HepG2 (cell line): ENCODE results near the gene SLC13A3. TPM values are rescaled to one million over a fixed set of nuclear protein-coding genes. Genes with fewer than 3 reads are reported as not detected.
A peak's percentile ranks its signal among the peaks of the same experiment; 100 is the strongest.

Experiments used
- BRD4 ChIP-seq: sonication (generic); formaldehyde crosslinking; IDR thresholded peaks from 2 replicates; pipeline ENCODE4 v1.4.0; 2020; ENCODE audit warnings: missing genetic modification reagents
- FOXA3 ChIP-seq: IDR thresholded peaks from 2 replicates; pipeline ENCODE4 v1.6.1; 2016; ENCODE audit warnings: missing genetic modification reagents, missing compliant biosample characterization
- LCORL ChIP-seq, 2 experiments: fragments of 450-650 bp in 1 of 2; sonication (generic) in 1 of 2; formaldehyde crosslinking in 1 of 2; IDR thresholded peaks; 2 replicates each; pipeline versions ENCODE4 v1.5.0 to v1.6.1; 2017 to 2020; ENCODE audit warnings: antibody characterized with exemption in 1 of 2, missing genetic modification reagents in 1 of 2
- NKX3-1 ChIP-seq: sonication (generic); formaldehyde crosslinking; IDR thresholded peaks from 2 replicates; pipeline ENCODE4 v1.5.0; 2020; ENCODE audit warnings: missing genetic modification reagents
- SALL2 ChIP-seq: sonication (generic); formaldehyde crosslinking; IDR thresholded peaks from 2 replicates; pipeline ENCODE4 v1.8.1; 2023; ENCODE audit warnings: mild to moderate bottlenecking, missing genetic modification reagents, inconsistent platforms
- ZFP41 ChIP-seq: sonication (generic); formaldehyde crosslinking; IDR thresholded peaks from 2 replicates; pipeline ENCODE4 v1.4.0; 2020; ENCODE audit warnings: mild to moderate bottlenecking, missing genetic modification reagents, borderline replicate concordance
- ZNF577 ChIP-seq: sonication (generic); formaldehyde crosslinking; IDR thresholded peaks from 2 replicates; pipeline ENCODE4 v1.4.0; 2020; ENCODE audit warnings: mild to moderate bottlenecking, low read depth, missing genetic modification reagents, borderline replicate concordance
- ZSCAN29 ChIP-seq: sonication (generic); formaldehyde crosslinking; conservative IDR thresholded peaks from 2 replicates; pipeline ENCODE4 v1.4.0; 2020; ENCODE audit warnings: mild to moderate bottlenecking, missing genetic modification reagents
- polyA plus RNA-seq, 8 experiments: library from polyadenylated mRNA; depleted of rRNA in 3 of 8; stranded (reverse) in 7 of 8; unstranded in 1 of 8; fragments of >200 nt; fragmentation: Illumina TruSeq in 4 of 8; extraction: Trizol in 4 of 8; gene quantifications; 2 replicates each; pipeline versions ENCODE4 v1.2.1 to v1.2.3, GENCODE V29; 2011 to 2016; ENCODE audit warnings: low read depth in 4 of 8, missing spikeins in 1 of 8, mixed read lengths in 1 of 8; ENCODE audit not compliant: insufficient read depth in 1 of 8
- total RNA-seq, 5 experiments: library from RNA; depleted of rRNA; stranded (reverse); fragments of >200 nt; fragmentation: Illumina TruSeq; extraction: Trizol; gene quantifications; 2 replicates each; pipeline ENCODE4 v1.2.3, GENCODE V29; 2016; ENCODE audit warnings: low read depth in 1 of 5
- TF ChIP-seq, protein P1 (sequence below): sonication (generic); formaldehyde crosslinking; IDR thresholded peaks from 2 replicates; pipeline ENCODE4 v1.4.0; 2020; ENCODE audit warnings: missing genetic modification reagents, borderline replicate concordance
- TF ChIP-seq, protein P2 (sequence below): IDR thresholded peaks from 2 replicates; pipeline ENCODE4 v1.6.1; 2016; ENCODE audit warnings: missing compliant biosample characterization, missing genetic modification reagents, borderline replicate concordance
- TF ChIP-seq, protein P3 (sequence below): sonication (generic); formaldehyde crosslinking; IDR thresholded peaks from 2 replicates; pipeline ENCODE4 v1.4.0; 2020; ENCODE audit warnings: low read depth, mild to moderate bottlenecking, missing genetic modification reagents
- TF ChIP-seq, protein P4 (sequence below): sonication (generic); formaldehyde crosslinking; conservative IDR thresholded peaks from 2 replicates; pipeline ENCODE4 v1.4.0; 2020; ENCODE audit warnings: missing genetic modification reagents
- TF ChIP-seq, protein P5 (sequence below): sonication (generic); formaldehyde crosslinking; IDR thresholded peaks from 2 replicates; pipeline ENCODE4 v1.5.1; 2020; ENCODE audit warnings: missing genetic modification reagents, mild to moderate bottlenecking, borderline replicate concordance
- TF ChIP-seq, protein P6 (sequence below), 2 experiments: sonication (generic) in 1 of 2; formaldehyde crosslinking in 1 of 2; IDR thresholded peaks; 2 replicates each; pipeline versions ENCODE4 v1.5.1 to v1.6.1; 2011 to 2020; ENCODE audit warnings: borderline replicate concordance in 1 of 2, low read depth in 1 of 2, low read length in 1 of 2, mild to moderate bottlenecking in 1 of 2, missing genetic modification reagents in 1 of 2, moderate library complexity in 1 of 2

Gene SLC13A3
- total and polyA plus RNA-seq, 2 of the 13 experiments (the other 11 are each of a cell fraction or from before 2014, with no cell fraction given): 66.5 to 76.0 TPM

DNA sequence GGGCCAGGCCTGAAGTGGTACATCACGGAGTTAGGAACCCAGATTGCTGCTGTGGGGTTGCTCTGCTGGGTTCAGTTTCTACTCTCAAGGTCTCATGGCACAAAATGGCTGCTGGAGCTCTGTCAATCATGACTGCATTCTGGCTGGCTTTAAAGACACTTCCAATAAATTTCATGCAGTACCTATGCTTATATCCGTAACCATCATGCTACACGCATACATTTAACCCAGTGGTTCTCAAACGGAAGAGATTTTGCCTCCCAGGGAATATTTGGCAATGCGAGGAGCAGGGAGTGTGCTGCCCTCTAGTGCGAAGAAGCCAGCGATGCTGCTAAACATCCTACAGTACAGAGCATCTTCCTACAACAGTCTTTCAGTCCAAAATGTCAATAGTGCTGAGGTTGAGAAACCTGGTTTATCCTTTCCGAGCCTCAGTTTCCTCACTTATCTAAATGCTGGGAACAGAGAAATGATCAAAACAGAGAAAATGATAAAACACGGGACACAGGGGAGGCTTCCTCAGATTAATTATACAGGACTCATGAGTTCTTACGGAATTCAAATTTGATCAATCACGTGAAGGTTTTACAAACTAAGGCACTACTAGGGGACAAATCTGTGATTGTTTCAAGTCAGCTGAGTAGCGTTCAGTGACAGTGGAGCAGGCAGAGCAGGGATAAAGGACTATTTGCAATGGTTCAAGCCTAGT, 48.5 kb upstream of the SLC13A3 start (continued):
- TF ChIP-seq, protein P1, sequence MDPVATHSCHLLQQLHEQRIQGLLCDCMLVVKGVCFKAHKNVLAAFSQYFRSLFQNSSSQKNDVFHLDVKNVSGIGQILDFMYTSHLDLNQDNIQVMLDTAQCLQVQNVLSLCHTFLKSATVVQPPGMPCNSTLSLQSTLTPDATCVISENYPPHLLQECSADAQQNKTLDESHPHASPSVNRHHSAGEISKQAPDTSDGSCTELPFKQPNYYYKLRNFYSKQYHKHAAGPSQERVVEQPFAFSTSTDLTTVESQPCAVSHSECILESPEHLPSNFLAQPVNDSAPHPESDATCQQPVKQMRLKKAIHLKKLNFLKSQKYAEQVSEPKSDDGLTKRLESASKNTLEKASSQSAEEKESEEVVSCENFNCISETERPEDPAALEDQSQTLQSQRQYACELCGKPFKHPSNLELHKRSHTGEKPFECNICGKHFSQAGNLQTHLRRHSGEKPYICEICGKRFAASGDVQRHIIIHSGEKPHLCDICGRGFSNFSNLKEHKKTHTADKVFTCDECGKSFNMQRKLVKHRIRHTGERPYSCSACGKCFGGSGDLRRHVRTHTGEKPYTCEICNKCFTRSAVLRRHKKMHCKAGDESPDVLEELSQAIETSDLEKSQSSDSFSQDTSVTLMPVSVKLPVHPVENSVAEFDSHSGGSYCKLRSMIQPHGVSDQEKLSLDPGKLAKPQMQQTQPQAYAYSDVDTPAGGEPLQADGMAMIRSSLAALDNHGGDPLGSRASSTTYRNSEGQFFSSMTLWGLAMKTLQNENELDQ (CRISPR knock-in tag): peak; percentile 94; the same call in 1 of the 2 replicates
- TF ChIP-seq, protein P2, sequence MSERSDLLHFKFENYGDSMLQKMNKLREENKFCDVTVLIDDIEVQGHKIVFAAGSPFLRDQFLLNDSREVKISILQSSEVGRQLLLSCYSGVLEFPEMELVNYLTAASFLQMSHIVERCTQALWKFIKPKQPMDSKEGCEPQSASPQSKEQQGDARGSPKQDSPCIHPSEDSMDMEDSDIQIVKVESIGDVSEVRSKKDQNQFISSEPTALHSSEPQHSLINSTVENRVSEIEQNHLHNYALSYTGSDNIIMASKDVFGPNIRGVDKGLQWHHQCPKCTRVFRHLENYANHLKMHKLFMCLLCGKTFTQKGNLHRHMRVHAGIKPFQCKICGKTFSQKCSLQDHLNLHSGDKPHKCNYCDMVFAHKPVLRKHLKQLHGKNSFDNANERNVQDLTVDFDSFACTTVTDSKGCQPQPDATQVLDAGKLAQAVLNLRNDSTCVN (CRISPR knock-in tag): no peak
- TF ChIP-seq, protein P3, sequence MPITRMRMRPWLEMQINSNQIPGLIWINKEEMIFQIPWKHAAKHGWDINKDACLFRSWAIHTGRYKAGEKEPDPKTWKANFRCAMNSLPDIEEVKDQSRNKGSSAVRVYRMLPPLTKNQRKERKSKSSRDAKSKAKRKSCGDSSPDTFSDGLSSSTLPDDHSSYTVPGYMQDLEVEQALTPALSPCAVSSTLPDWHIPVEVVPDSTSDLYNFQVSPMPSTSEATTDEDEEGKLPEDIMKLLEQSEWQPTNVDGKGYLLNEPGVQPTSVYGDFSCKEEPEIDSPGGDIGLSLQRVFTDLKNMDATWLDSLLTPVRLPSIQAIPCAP (CRISPR knock-in tag): no peak
- TF ChIP-seq, protein P4, sequence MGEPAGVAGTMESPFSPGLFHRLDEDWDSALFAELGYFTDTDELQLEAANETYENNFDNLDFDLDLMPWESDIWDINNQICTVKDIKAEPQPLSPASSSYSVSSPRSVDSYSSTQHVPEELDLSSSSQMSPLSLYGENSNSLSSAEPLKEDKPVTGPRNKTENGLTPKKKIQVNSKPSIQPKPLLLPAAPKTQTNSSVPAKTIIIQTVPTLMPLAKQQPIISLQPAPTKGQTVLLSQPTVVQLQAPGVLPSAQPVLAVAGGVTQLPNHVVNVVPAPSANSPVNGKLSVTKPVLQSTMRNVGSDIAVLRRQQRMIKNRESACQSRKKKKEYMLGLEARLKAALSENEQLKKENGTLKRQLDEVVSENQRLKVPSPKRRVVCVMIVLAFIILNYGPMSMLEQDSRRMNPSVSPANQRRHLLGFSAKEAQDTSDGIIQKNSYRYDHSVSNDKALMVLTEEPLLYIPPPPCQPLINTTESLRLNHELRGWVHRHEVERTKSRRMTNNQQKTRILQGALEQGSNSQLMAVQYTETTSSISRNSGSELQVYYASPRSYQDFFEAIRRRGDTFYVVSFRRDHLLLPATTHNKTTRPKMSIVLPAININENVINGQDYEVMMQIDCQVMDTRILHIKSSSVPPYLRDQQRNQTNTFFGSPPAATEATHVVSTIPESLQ (CRISPR knock-in tag): no peak
- TF ChIP-seq ZSCAN29 (CRISPR knock-in tag): no peak
- no peak for TF ChIP-seq ZFP41 (CRISPR knock-in tag)
- no peak for TF ChIP-seq LCORL (IDR thresholded peaks at IDR 0.05)
- TF ChIP-seq LCORL (CRISPR knock-in tag; IDR thresholded peaks at IDR 0.05): no peak; the same call in 1 of the 2 replicates
- TF ChIP-seq, protein P5, sequence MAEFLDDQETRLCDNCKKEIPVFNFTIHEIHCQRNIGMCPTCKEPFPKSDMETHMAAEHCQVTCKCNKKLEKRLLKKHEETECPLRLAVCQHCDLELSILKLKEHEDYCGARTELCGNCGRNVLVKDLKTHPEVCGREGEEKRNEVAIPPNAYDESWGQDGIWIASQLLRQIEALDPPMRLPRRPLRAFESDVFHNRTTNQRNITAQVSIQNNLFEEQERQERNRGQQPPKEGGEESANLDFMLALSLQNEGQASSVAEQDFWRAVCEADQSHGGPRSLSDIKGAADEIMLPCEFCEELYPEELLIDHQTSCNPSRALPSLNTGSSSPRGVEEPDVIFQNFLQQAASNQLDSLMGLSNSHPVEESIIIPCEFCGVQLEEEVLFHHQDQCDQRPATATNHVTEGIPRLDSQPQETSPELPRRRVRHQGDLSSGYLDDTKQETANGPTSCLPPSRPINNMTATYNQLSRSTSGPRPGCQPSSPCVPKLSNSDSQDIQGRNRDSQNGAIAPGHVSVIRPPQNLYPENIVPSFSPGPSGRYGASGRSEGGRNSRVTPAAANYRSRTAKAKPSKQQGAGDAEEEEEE: no peak
- no peak for TF ChIP-seq SALL2 (CRISPR knock-in tag)
- peak; percentile 26 for TF ChIP-seq FOXA3
- no peak for TF ChIP-seq NKX3-1 (CRISPR knock-in tag)
- no peak for TF ChIP-seq BRD4
- TF ChIP-seq ZNF577 (CRISPR knock-in tag): no peak
- TF ChIP-seq, protein P6, sequence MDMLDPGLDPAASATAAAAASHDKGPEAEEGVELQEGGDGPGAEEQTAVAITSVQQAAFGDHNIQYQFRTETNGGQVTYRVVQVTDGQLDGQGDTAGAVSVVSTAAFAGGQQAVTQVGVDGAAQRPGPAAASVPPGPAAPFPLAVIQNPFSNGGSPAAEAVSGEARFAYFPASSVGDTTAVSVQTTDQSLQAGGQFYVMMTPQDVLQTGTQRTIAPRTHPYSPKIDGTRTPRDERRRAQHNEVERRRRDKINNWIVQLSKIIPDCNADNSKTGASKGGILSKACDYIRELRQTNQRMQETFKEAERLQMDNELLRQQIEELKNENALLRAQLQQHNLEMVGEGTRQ (IDR thresholded peaks at IDR 0.05; ENCODE audit: low read depth, low read length): no peak
- TF ChIP-seq, protein P6 (CRISPR knock-in tag; IDR thresholded peaks at IDR 0.05; ENCODE audit: borderline replicate concordance): 0 out of 2 replicates have a peak, but pooled peaks have one; percentile 18
